Brain microvascular endothelial cell (primary cell): ENCODE results near the gene FNTB.
"Not testable (repeated sequence)": the region's sequence is repeated elsewhere in the genome, so short reads cannot be mapped to it uniquely, and the experiment has no call there.

Source experiments
- DNase-seq: peaks from one replicate; pipeline ENCODE4 v3.0.0-alpha.2; 2020
- H3K27ac ChIP-seq: fragments of 250-450 bp; sonication (Bioruptor Pico); 2 replicates; pipeline ENCODE4 v1.5.1; 2020; ENCODE audit warnings: mild to moderate bottlenecking, moderate library complexity
- H3K27me3 ChIP-seq: fragments of 250-450 bp; sonication (Bioruptor Pico); replicated peaks from 2 replicates; pipeline ENCODE4 v1.5.1; 2020; ENCODE audit warnings: mild to moderate bottlenecking
- H3K36me3 ChIP-seq: fragments of 250-450 bp; sonication (Bioruptor Pico); replicated peaks from 2 replicates; pipeline ENCODE4 v1.5.1; 2020; ENCODE audit warnings: mild to moderate bottlenecking
- H3K4me3 ChIP-seq: 2 replicates; pipeline ENCODE4 v1.5.1; 2011; ENCODE audit warnings: low read depth, mild to moderate bottlenecking, control low read depth, low read length, moderate library complexity
- CTCF ChIP-seq: IDR thresholded peaks from 2 replicates; pipeline ENCODE4 v1.5.1; 2011; ENCODE audit warnings: low read depth, mild to moderate bottlenecking, moderate library complexity, low read length, control low read depth, inconsistent platforms; ENCODE audit errors: missing control alignments
- in situ Hi-C: cut with HindIII; loops from 2 replicates; pipeline ENCODE4 v1.10.0; 2017; ENCODE audit warnings: low sequenced_read_pairs, low pct_ligation_motif_present

The FNTB gene

GRCh38 chr14:65079768-65080167 is 93.1 kb downstream of the FNTB start:
- Histone ChIP-seq H3K27ac (no peak overlapping the region), H3K4me3 (no peak overlapping the region), H3K27me3 (no peaks in the 10 kb centered on the region), H3K36me3 (peaks cover 54% of the 10 kb centered on the region)
- TF ChIP-seq CTCF: no peak
- in situ Hi-C loops: no loop called here
- no peak for DNase-seq

- H3K4me3 ChIP-seq: no peak overlapping the region
- DNase-seq: peak; percentile 19
- H3K27ac ChIP-seq: no peak overlapping the region
- no peaks in the 10 kb centered on the region for H3K27me3 ChIP-seq
- in situ Hi-C loops: no loop called here
- no peak for TF ChIP-seq CTCF
- H3K36me3 ChIP-seq: peaks cover 64% of the 10 kb centered on the region
Measured at GRCh38 chr14:65080960-65081747, 94.5 kb downstream of the FNTB start.

- Histone ChIP-seq H3K4me3 (no peak overlapping the region), H3K27me3 (no peaks in the 10 kb centered on the region), H3K36me3 (peaks cover 67% of the 10 kb centered on the region), H3K27ac (no peak overlapping the region)
- TF ChIP-seq CTCF: no peak
- no peak for DNase-seq
- in situ Hi-C loops: no loop called here
Measured at GRCh38 chr14:65082930-65083329, 96.2 kb downstream of the FNTB start.

GRCh38 chr14:65084554-65085505 is 98.1 kb downstream of the FNTB start:
- Histone ChIP-seq H3K27me3 (no peaks in the 10 kb centered on the region), H3K4me3 (no peak overlapping the region), H3K27ac (no peak overlapping the region), H3K36me3 (peaks cover 71% of the 10 kb centered on the region)
- DNase-seq: no peak
- in situ Hi-C loops: no loop called here
- no peak for TF ChIP-seq CTCF

- H3K27me3 ChIP-seq, H3K4me3 ChIP-seq, H3K27ac ChIP-seq, DNase-seq, in situ Hi-C loops: not testable (repeated sequence)
- peaks cover 82% of the 10 kb centered on the region for H3K36me3 ChIP-seq
Measured at GRCh38 chr14:65086686-65087085, 100.0 kb downstream of the FNTB start.

GRCh38 chr14:65087835-65088234 is 101.1 kb downstream of the FNTB start:
- H3K4me3 ChIP-seq, DNase-seq, H3K27me3 ChIP-seq, in situ Hi-C loops, H3K27ac ChIP-seq: not testable (repeated sequence)
- H3K36me3 ChIP-seq: peaks cover 84% of the 10 kb centered on the region
